ENCODE measurements around the gene ASB13. TPM values are rescaled to one million over a fixed set of nuclear protein-coding genes. Genes with fewer than 3 reads are reported as not detected.

Gene ASB13
- total RNA-seq, 1 experiment from 2014 or later, result 13.8 TPM

GRCh38 chr10:5628451-5629302, 37.7 kb downstream of the ASB13 start:
- Histone ChIP-seq H3K27ac (ENCODE audit: insufficient read length, low read depth, low read length) (no peak overlapping the region), H2BK15ac (ENCODE audit: low read depth, low read length) (no peak overlapping the region), H4K8ac (replicated peaks; ENCODE audit: insufficient read length, low read depth, low read length) (no peak overlapping the region), H3K4me1 (ENCODE audit: insufficient read depth, low read length) (no peaks in the 10 kb centered on the region), H3K27me3 (ENCODE audit: insufficient read depth, low read length) (no peaks in the 10 kb centered on the region), H3K4ac (ENCODE audit: low read depth, low read length) (no peak overlapping the region), H2BK20ac (ENCODE audit: low read depth, low read length, poor library complexity, severe bottlenecking) (no peak overlapping the region), H2BK12ac (ENCODE audit: insufficient read length, low read depth, low read length) (no peak overlapping the region), H2AK5ac (ENCODE audit: insufficient read length, low read length) (no peak overlapping the region), H3K14ac (ENCODE audit: insufficient read depth, low read length) (no peak overlapping the region), H2BK5ac (ENCODE audit: insufficient read length, low read length) (no peak overlapping the region), H3K18ac (ENCODE audit: insufficient read length, low read depth, low read length) (no peak overlapping the region), H2BK120ac (ENCODE audit: low read depth, low read length, poor library complexity, severe bottlenecking) (no peak overlapping the region), H3K79me1 (ENCODE audit: insufficient read depth, low read depth, low read length, poor library complexity, severe bottlenecking) (no peaks in the 10 kb centered on the region), H3K4me2 (ENCODE audit: insufficient read depth, insufficient read length, low read length) (no peak overlapping the region), H2AFZ (ENCODE audit: low read length) (no peak overlapping the region), H3K79me2 (ENCODE audit: insufficient read depth, low read length) (no peaks in the 10 kb centered on the region), H3K56ac (ENCODE audit: insufficient read length, low read depth, low read length) (no peak overlapping the region), H3K9me3 (ENCODE audit: control insufficient read depth, low read depth, low read length) (no peaks in the 10 kb centered on the region), H4K91ac (ENCODE audit: insufficient read length, low read depth, low read length) (no peak overlapping the region), H4K20me1 (ENCODE audit: control insufficient read depth, insufficient read depth, insufficient read length) (no peaks in the 10 kb centered on the region), H4K5ac (ENCODE audit: insufficient read length, low read depth, low read length) (no peak overlapping the region), H3K23ac (ENCODE audit: insufficient read length, low read depth, low read length) (no peak overlapping the region), H3K23me2 (ENCODE audit: insufficient read length, low read depth, low read length, poor library complexity, severe bottlenecking) (no peaks in the 10 kb centered on the region), H3K9ac (ENCODE audit: extremely low read depth, insufficient read length, low read length) (no peak overlapping the region), H3T11ph (ENCODE audit: low read length) (no peak overlapping the region)
- no peak for DNase-seq
- H3K4me1 Mint-ChIP-seq, result peaks cover 5 to 7% of the 10 kb centered on the region in 2 experiments
- TF ChIP-seq, protein P1, sequence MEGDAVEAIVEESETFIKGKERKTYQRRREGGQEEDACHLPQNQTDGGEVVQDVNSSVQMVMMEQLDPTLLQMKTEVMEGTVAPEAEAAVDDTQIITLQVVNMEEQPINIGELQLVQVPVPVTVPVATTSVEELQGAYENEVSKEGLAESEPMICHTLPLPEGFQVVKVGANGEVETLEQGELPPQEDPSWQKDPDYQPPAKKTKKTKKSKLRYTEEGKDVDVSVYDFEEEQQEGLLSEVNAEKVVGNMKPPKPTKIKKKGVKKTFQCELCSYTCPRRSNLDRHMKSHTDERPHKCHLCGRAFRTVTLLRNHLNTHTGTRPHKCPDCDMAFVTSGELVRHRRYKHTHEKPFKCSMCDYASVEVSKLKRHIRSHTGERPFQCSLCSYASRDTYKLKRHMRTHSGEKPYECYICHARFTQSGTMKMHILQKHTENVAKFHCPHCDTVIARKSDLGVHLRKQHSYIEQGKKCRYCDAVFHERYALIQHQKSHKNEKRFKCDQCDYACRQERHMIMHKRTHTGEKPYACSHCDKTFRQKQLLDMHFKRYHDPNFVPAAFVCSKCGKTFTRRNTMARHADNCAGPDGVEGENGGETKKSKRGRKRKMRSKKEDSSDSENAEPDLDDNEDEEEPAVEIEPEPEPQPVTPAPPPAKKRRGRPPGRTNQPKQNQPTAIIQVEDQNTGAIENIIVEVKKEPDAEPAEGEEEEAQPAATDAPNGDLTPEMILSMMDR (conservative IDR thresholded peaks at IDR 0.05), result no peak
- no peaks in the 10 kb centered on the region for H3K36me3 Mint-ChIP-seq (ENCODE audit: insufficient read depth in 1 of 3, low read depth in 3 of 3)
- WGBS (ENCODE audit: extremely low coverage, insufficient read length, low lambda C conversion rate), result no CpG with 5 or more reads among the region's 15 CpGs
- H3K27me3 Mint-ChIP-seq (ENCODE audit: low read depth), result no peaks in the 10 kb centered on the region
- no peaks in the 10 kb centered on the region for H3K9me3 Mint-ChIP-seq
- no peak overlapping the region for H3K27ac Mint-ChIP-seq
- H3K4me3 Mint-ChIP-seq, result no peak overlapping the region
